Measurements from ENCODE around the gene PHF21A.

GRCh38 chr11:46102843-46103242, 18.4 kb downstream of the PHF21A start:
- no peak for TF ChIP-seq POLR2A (IDR thresholded peaks at IDR 0.05; ENCODE audit: extremely low read depth, insufficient read length)
- no peak for TF ChIP-seq CTCF (IDR thresholded peaks at IDR 0.05; ENCODE audit: low read depth, low read length)
- TF ChIP-seq MYC (IDR thresholded peaks at IDR 0.05; ENCODE audit: low read depth, low read length): no peak

Data from NB4 (cell line).